ENCODE results near the gene GLS2. TPM values are rescaled to one million over a fixed set of nuclear protein-coding genes. Genes with fewer than 3 reads are reported as not detected.
"Not testable (repeated sequence)": the region's sequence is repeated elsewhere in the genome, so short reads cannot be mapped to it uniquely, and the experiment has no call there.

Gene GLS2
- total RNA-seq, 1 experiment from 2014 or later, result 4.8 TPM

DNA sequence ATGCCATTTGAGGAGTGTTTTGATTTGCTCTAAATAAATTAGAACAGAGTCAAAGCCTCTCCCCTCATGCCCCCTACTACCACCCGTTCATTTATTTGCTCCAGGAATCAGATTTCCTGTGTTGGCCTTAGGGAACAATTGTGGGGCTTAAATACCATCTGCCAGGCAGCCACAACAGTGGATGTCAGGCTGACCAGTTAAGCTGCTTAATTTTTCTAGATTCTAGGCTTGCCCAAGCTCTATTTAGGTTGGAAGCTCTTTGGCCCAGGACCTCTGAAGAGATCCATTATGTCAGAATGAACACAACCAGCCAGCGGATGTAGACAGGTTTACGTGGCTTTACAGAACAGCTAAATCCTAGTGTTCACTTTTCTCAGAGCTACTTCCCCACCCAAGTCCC, 37.7 kb downstream of the GLS2 start:
- ChIA-PET CTCF (interaction anchor here (0.6 to 3.2 kb wide), 4 partner anchors 14 to 558 kb away, joined by 3 to 20 read pairs (median 4); partner anchors contain the start of gene RNF41), POLR2A (interaction anchor here (0.7 to 4.4 kb wide), 12 partner anchors 12 to 333 kb away, joined by 3 to 63 read pairs (median 8); partner anchors contain the start of genes CNPY2, CS, PAN2 and RNF41)
- Mint-ChIP-seq H3K9me3 (ENCODE audit: unreplicated experiment) (no peaks in the 10 kb centered on the region), H3K4me1 (ENCODE audit: insufficient read depth, unreplicated experiment) (peaks cover 8% of the 10 kb centered on the region), H3K4me3 (ENCODE audit: unreplicated experiment) (no peak overlapping the region), H3K36me3 (ENCODE audit: insufficient read depth, unreplicated experiment) (no peaks in the 10 kb centered on the region), H3K27ac (ENCODE audit: low read depth, unreplicated experiment) (peak overlapping the region; percentile 90), H3K27me3 (ENCODE audit: insufficient read depth, unreplicated experiment) (no peaks in the 10 kb centered on the region)
- no TSS peak for BruUV-seq (replicated peaks)
- TF ChIP-seq, protein P1, sequence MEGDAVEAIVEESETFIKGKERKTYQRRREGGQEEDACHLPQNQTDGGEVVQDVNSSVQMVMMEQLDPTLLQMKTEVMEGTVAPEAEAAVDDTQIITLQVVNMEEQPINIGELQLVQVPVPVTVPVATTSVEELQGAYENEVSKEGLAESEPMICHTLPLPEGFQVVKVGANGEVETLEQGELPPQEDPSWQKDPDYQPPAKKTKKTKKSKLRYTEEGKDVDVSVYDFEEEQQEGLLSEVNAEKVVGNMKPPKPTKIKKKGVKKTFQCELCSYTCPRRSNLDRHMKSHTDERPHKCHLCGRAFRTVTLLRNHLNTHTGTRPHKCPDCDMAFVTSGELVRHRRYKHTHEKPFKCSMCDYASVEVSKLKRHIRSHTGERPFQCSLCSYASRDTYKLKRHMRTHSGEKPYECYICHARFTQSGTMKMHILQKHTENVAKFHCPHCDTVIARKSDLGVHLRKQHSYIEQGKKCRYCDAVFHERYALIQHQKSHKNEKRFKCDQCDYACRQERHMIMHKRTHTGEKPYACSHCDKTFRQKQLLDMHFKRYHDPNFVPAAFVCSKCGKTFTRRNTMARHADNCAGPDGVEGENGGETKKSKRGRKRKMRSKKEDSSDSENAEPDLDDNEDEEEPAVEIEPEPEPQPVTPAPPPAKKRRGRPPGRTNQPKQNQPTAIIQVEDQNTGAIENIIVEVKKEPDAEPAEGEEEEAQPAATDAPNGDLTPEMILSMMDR (IDR thresholded peaks at IDR 0.05; ENCODE audit: unreplicated experiment), result no peak
- no peak for DNase-seq (ENCODE audit: unreplicated experiment)
- intact Hi-C loops (cut with micrococcal nuclease), result no loop called here

DNA sequence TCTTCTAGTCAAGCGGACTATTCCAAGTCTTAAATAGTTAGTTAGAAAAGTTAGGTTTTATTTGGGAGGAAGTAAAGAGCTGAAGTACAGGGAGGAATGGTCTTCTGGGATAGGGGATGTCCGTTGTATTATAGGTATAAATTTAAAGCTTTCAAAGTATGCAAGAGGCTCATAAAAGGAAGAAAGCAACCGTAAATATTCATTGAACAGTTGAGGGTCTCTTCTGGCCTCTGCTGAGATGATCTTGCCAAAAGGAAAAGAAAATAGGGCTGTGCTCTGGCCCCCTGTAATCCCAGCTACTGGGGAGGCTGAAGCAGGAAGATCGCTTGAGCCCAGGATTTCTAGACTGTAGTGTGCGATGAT, 38.4 kb downstream of the GLS2 start:
- POLR2A ChIA-PET, result interaction anchor here (0.6 to 4.4 kb wide), 22 partner anchors 9 to 720 kb away, joined by 3 to 63 read pairs (median 5); partner anchors contain the start of genes CNPY2, COQ10A, CS and PAN2
- TSS peak; percentile 86 for BruUV-seq (replicated peaks)
- intact Hi-C loops (cut with micrococcal nuclease), result no loop called here
- H3K27me3 Mint-ChIP-seq (ENCODE audit: insufficient read depth, unreplicated experiment), result no peaks in the 10 kb centered on the region
- no peak for DNase-seq (ENCODE audit: unreplicated experiment)
- TF ChIP-seq, protein P1 (IDR thresholded peaks at IDR 0.05; ENCODE audit: unreplicated experiment), result no peak
- no peaks in the 10 kb centered on the region for H3K36me3 Mint-ChIP-seq (ENCODE audit: insufficient read depth, unreplicated experiment)
- H3K4me3 Mint-ChIP-seq (ENCODE audit: unreplicated experiment), result peak overlapping the region; percentile 76
- CTCF ChIA-PET, result interaction anchor here (0.6 to 3.2 kb wide), 4 partner anchors 14 to 228 kb away, joined by 3 to 20 read pairs (median 4); partner anchors contain the start of gene RNF41
- peak overlapping the region; percentile 90 for H3K27ac Mint-ChIP-seq (ENCODE audit: low read depth, unreplicated experiment)
- peaks cover 8% of the 10 kb centered on the region for H3K4me1 Mint-ChIP-seq (ENCODE audit: insufficient read depth, unreplicated experiment)
- no peaks in the 10 kb centered on the region for H3K9me3 Mint-ChIP-seq (ENCODE audit: unreplicated experiment)

GRCh38 chr12:56448860-56449621, 38.9 kb downstream of the GLS2 start, which contains the start of gene TIMELESS:
TIMELESS (minus strand) TSS chr12:56449426; CDS start chr12:56434170, 15,256 bp downstream.
- Mint-ChIP-seq H3K4me3 (ENCODE audit: unreplicated experiment) (peak within 1 kb of the TSS; percentile 76), H3K4me1 (ENCODE audit: insufficient read depth, unreplicated experiment) (peaks cover 8% of the 10 kb centered on the region), H3K27ac (ENCODE audit: low read depth, unreplicated experiment) (peak within 1 kb of the TSS; percentile 90), H3K36me3 (ENCODE audit: insufficient read depth, unreplicated experiment) (no peaks in the 10 kb centered on the region), H3K9me3 (ENCODE audit: unreplicated experiment) (peaks cover 5% of the 10 kb centered on the region), H3K27me3 (ENCODE audit: insufficient read depth, unreplicated experiment) (no peaks in the 10 kb centered on the region)
- POLR2A ChIA-PET, result interaction anchor here (0.6 to 4.4 kb wide), 23 partner anchors 10 to 720 kb away, joined by 3 to 63 read pairs (median 5); partner anchors contain the start of genes CNPY2, COQ10A, CS and PAN2
- DNase-seq (ENCODE audit: unreplicated experiment), result peak; percentile 90
- intact Hi-C loops (cut with micrococcal nuclease), result no loop called here
- no TSS peak for BruUV-seq (replicated peaks)
- TF ChIP-seq, protein P1 (IDR thresholded peaks at IDR 0.05; ENCODE audit: unreplicated experiment), result no peak
- CTCF ChIA-PET, result interaction anchor here (0.6 to 3.2 kb wide), 5 partner anchors 15 to 228 kb away, joined by 3 to 20 read pairs (median 4); partner anchors contain the start of gene RNF41

DNA sequence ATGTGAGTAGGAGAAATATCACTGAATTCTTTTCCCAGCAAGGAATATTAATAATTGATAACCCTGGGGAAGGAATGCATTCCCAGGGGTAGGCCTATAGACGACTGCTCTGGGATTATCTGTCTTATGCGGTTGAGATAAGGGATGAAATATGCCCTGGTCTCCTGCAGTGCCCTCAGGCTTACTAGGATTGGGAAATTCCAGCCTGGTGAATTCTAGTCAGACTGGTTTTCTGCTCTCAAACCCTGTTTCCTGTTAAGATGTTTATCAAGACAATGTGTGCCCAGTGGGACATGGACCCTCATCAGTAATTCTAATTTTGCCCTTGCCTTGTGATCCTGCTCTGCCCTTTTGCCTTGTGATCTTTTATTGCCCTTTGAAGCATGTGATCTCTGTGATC, 44.8 kb downstream of the GLS2 start:
- H3K27ac Mint-ChIP-seq (ENCODE audit: low read depth, unreplicated experiment); H3K4me1 Mint-ChIP-seq (ENCODE audit: insufficient read depth, unreplicated experiment); CTCF ChIA-PET; DNase-seq (ENCODE audit: unreplicated experiment); H3K4me3 Mint-ChIP-seq (ENCODE audit: unreplicated experiment); intact Hi-C loops (cut with micrococcal nuclease); H3K36me3 Mint-ChIP-seq (ENCODE audit: insufficient read depth, unreplicated experiment); H3K9me3 Mint-ChIP-seq (ENCODE audit: unreplicated experiment); BruUV-seq (replicated peaks); POLR2A ChIA-PET; H3K27me3 Mint-ChIP-seq (ENCODE audit: insufficient read depth, unreplicated experiment): not testable (repeated sequence)

All from MCF 10A (cell line).